ENCODE results near the gene DCC.
"Not testable (repeated sequence)": the region's sequence is repeated elsewhere in the genome, so short reads cannot be mapped to it uniquely, and the experiment has no call there.

The DCC gene

GRCh38 chr18:53496028-53496427 lies 1156.0 kb downstream of the DCC start:
- Mint-ChIP-seq H3K27ac (no peak overlapping the region), H3K4me1 (no peaks in the 10 kb centered on the region), H3K4me3 (no peak overlapping the region), H3K9me3 (peaks cover 8% of the 10 kb centered on the region), H3K36me3 (no peaks in the 10 kb centered on the region), H3K27me3 (no peaks in the 10 kb centered on the region)
- ATAC-seq (ENCODE audit: low read depth) (no peak), DNase-seq (ENCODE audit: low spot score in 2 of 2) (no peak)

GRCh38 chr18:53503914-53504441 lies 1164.0 kb downstream of the DCC start:
- H3K4me3 Mint-ChIP-seq: no peak overlapping the region
- H3K36me3 Mint-ChIP-seq: no peaks in the 10 kb centered on the region
- ATAC-seq (ENCODE audit: low read depth) (no peak), DNase-seq (ENCODE audit: low spot score in 2 of 2) (no peak)
- no peaks in the 10 kb centered on the region for H3K27me3 Mint-ChIP-seq
- no peaks in the 10 kb centered on the region for H3K4me1 Mint-ChIP-seq
- H3K27ac Mint-ChIP-seq: no peak overlapping the region
- H3K9me3 Mint-ChIP-seq: peaks cover 1% of the 10 kb centered on the region

- H3K4me3 Mint-ChIP-seq: no peak overlapping the region
- H3K27me3 Mint-ChIP-seq: no peaks in the 10 kb centered on the region
- no peaks in the 10 kb centered on the region for H3K4me1 Mint-ChIP-seq
- no peak for DNase-seq (ENCODE audit: low spot score in 2 of 2)
- no peaks in the 10 kb centered on the region for H3K36me3 Mint-ChIP-seq
- no peak for ATAC-seq (ENCODE audit: low read depth)
- no peaks in the 10 kb centered on the region for H3K9me3 Mint-ChIP-seq
- no peak overlapping the region for H3K27ac Mint-ChIP-seq
These were observed 1168.5 kb downstream of the DCC start for GRCh38 chr18:53508529-53508928.

DNA sequence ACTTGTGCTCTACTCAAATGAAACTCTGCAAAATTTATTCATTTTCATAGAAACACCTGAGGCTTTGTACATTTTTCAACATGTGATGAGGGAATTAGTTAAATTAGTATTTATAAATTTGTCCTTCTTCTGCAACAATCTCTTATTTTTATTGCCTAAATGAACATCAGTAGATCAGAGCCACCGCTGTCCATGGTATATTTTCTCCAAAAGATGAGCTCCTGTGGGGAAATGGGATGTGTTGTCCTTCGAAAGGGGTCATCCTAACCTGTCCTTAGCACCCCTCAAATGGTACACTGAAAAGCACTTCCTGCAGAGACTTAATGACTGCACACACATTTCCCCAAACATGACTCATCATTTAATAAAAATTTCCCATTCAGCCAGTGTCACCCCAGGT lies 1169.9 kb downstream of the DCC start:
- Mint-ChIP-seq H3K4me3 (no peak overlapping the region), H3K4me1 (no peaks in the 10 kb centered on the region), H3K27me3 (no peaks in the 10 kb centered on the region), H3K27ac (no peak overlapping the region), H3K9me3 (peaks cover 2% of the 10 kb centered on the region), H3K36me3 (no peaks in the 10 kb centered on the region)
- ATAC-seq (ENCODE audit: low read depth): no peak
- no peak for DNase-seq (ENCODE audit: low spot score in 2 of 2)

DNA sequence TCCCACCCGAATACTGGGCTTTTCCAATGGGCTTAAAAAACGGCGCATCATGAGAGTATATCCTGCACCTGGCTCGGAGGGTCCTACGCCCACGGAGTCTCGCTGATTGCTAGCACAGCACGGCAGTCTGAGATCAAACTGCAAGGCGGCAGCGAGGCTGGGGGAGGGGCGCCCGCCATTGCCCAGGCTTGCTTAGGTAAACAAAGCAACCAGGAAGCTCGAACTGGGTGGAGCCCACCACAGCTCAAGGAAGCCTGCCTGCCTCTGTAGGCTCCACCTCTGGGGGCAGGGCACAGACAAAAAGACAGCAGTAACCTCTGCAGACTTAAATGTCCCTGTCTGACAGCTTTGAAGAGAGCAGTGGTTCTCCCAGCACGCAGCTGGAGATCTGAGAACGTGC lies 1171.7 kb downstream of the DCC start:
- not testable (repeated sequence) for H3K9me3 Mint-ChIP-seq; H3K36me3 Mint-ChIP-seq; H3K27me3 Mint-ChIP-seq; H3K4me1 Mint-ChIP-seq; ATAC-seq (ENCODE audit: low read depth); DNase-seq (ENCODE audit: low spot score in 2 of 2); H3K4me3 Mint-ChIP-seq; H3K27ac Mint-ChIP-seq

- H3K9me3 Mint-ChIP-seq: no peaks in the 10 kb centered on the region
- H3K27ac Mint-ChIP-seq: no peak overlapping the region
- H3K4me1 Mint-ChIP-seq: no peaks in the 10 kb centered on the region
- no peak for ATAC-seq (ENCODE audit: low read depth)
- no peaks in the 10 kb centered on the region for H3K36me3 Mint-ChIP-seq
- H3K27me3 Mint-ChIP-seq: no peaks in the 10 kb centered on the region
- no peak for DNase-seq (ENCODE audit: low spot score in 2 of 2)
- no peak overlapping the region for H3K4me3 Mint-ChIP-seq
These were observed 1181.1 kb downstream of the DCC start for GRCh38 chr18:53521068-53521467.

GRCh38 chr18:53526101-53526870 lies 1186.3 kb downstream of the DCC start:
- DNase-seq (ENCODE audit: low spot score in 2 of 2) (no peak), ATAC-seq (ENCODE audit: low read depth) (no peak)
- Mint-ChIP-seq H3K27me3 (no peaks in the 10 kb centered on the region), H3K27ac (no peak overlapping the region), H3K9me3 (no peaks in the 10 kb centered on the region), H3K4me1 (no peaks in the 10 kb centered on the region), H3K36me3 (no peaks in the 10 kb centered on the region), H3K4me3 (no peak overlapping the region)

DNA sequence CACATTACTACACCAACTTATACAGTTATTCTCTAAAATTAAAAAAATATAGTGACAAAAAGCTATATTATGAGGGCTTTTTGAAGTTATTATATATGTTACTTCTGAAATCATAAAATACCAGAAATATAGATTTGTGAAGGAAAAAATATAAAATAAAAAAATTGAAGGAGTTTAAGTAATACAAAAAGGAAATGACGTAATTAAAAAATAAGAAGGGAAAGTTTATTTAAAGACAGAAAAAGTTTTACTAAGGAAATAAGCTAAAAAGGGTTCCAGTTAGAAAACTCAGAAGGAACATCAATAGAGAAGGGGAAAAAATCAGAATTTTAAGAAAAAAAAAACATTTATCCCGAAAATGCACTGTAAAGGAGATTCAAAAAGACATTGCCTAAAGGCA lies 1187.4 kb downstream of the DCC start:
- Mint-ChIP-seq H3K9me3 (no peaks in the 10 kb centered on the region), H3K27me3 (no peaks in the 10 kb centered on the region), H3K4me3 (no peak overlapping the region), H3K27ac (no peak overlapping the region), H3K36me3 (no peaks in the 10 kb centered on the region), H3K4me1 (no peaks in the 10 kb centered on the region)
- ATAC-seq (ENCODE audit: low read depth) (no peak), DNase-seq (ENCODE audit: low spot score in 2 of 2) (no peak)

DNA sequence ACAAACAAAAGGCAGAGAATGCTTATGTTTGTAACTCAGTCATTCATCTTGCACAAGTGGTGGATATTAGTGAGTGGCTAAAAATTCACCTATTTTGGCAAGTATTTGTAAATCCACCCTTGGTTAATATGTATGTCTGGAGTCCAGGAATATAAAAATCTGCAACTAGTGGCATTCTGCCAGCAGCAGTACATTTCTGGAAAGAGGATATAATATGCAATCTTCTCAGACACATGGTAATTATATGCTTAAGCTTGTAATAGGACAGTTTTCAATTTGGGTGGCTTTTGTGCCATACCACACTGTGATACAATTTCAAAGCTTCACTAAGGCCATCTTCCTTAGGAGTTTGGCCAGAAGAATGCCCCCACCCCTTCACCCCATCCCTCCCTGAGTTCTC lies 1191.2 kb downstream of the DCC start:
- Mint-ChIP-seq H3K4me3 (no peak overlapping the region), H3K27ac (no peak overlapping the region), H3K36me3 (no peaks in the 10 kb centered on the region), H3K27me3 (peaks cover 2% of the 10 kb centered on the region), H3K9me3 (no peaks in the 10 kb centered on the region), H3K4me1 (no peaks in the 10 kb centered on the region)
- ATAC-seq (ENCODE audit: low read depth) (no peak), DNase-seq (ENCODE audit: low spot score in 2 of 2) (no peak)

DNA sequence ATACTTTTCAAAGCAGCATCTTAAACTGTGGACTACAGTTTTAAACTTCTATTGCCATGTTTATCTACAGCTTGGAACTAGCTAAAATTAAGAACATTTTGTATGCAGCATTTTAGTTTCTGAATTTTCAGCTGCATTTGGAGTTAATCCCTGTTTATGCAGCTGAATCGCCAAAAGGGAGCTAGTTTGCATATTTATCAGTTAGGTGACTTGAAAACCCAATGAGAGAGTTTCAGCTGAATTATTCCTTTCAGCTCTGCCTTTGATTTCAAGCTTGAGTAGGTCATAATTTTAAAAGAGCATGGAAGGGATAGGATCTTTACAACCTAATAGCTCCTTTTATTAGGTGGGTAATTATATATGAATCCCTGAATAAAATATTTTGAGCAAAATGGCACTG lies 1191.9 kb downstream of the DCC start:
- H3K4me3 Mint-ChIP-seq: no peak overlapping the region
- H3K4me1 Mint-ChIP-seq: no peaks in the 10 kb centered on the region
- no peak overlapping the region for H3K27ac Mint-ChIP-seq
- no peaks in the 10 kb centered on the region for H3K36me3 Mint-ChIP-seq
- H3K9me3 Mint-ChIP-seq: no peaks in the 10 kb centered on the region
- peaks cover 2% of the 10 kb centered on the region for H3K27me3 Mint-ChIP-seq
- DNase-seq (ENCODE audit: low spot score in 2 of 2): no peak
- no peak for ATAC-seq (ENCODE audit: low read depth)

DNA sequence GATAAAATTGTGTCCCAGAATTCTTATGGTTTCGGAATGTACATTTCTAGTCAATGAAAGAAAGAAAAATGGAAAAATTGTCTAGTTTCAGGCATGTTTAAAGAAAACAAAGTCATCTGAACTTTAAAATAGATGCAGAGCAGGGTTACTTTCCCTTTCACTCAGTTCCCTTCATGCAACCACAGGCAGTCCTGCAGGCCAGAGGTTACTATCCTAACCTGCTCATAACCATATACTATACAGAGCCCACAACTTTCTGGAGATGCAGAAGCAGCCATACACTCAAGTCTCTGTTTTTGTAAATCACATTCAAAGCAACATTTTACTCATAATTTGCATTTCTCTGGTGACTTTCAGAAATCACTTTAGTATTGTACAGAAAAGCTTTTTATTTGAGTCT lies 1194.2 kb downstream of the DCC start:
- no peak for DNase-seq (ENCODE audit: low spot score in 2 of 2)
- no peaks in the 10 kb centered on the region for H3K9me3 Mint-ChIP-seq

DNA sequence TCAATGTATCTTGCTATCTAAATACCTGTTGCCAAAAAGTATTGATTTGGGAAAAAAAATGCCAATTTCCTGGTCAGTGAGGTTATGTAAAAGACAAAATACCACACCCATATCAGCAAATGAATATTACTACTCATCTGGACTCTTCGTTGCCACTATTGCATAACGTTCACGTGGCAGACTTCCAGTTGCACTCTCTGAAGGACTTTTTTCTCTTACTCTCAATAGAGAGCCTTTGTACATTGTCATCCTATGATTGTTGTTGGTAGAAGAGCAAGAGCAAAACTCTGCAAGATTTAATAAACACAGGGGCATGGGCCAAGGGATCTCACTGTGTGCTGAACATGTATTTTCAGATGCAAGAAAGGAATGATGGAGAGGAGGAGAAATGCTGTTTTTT lies 1194.7 kb downstream of the DCC start:
- Mint-ChIP-seq H3K27me3 (peaks cover 2% of the 10 kb centered on the region), H3K4me3 (no peak overlapping the region), H3K36me3 (no peaks in the 10 kb centered on the region), H3K27ac (no peak overlapping the region), H3K4me1 (no peaks in the 10 kb centered on the region), H3K9me3 (no peaks in the 10 kb centered on the region)
- DNase-seq (ENCODE audit: low spot score in 2 of 2): no peak
- ATAC-seq (ENCODE audit: low read depth): no peak

More for the DNA sequence above, 1194.2 kb downstream of the DCC start:
- Mint-ChIP-seq H3K36me3 (no peaks in the 10 kb centered on the region), H3K27ac (no peak overlapping the region), H3K4me3 (no peak overlapping the region), H3K27me3 (peaks cover 2% of the 10 kb centered on the region), H3K4me1 (no peaks in the 10 kb centered on the region)
- no peak for ATAC-seq (ENCODE audit: low read depth)

GRCh38 chr18:53536908-53537307 lies 1196.9 kb downstream of the DCC start:
- DNase-seq (ENCODE audit: low spot score in 2 of 2) (no peak), ATAC-seq (ENCODE audit: low read depth) (no peak)
- H3K4me3 Mint-ChIP-seq: no peak overlapping the region
- peaks cover 2% of the 10 kb centered on the region for H3K27me3 Mint-ChIP-seq
- H3K36me3 Mint-ChIP-seq: no peaks in the 10 kb centered on the region
- H3K9me3 Mint-ChIP-seq: no peaks in the 10 kb centered on the region
- no peak overlapping the region for H3K27ac Mint-ChIP-seq
- H3K4me1 Mint-ChIP-seq: no peaks in the 10 kb centered on the region

DNA sequence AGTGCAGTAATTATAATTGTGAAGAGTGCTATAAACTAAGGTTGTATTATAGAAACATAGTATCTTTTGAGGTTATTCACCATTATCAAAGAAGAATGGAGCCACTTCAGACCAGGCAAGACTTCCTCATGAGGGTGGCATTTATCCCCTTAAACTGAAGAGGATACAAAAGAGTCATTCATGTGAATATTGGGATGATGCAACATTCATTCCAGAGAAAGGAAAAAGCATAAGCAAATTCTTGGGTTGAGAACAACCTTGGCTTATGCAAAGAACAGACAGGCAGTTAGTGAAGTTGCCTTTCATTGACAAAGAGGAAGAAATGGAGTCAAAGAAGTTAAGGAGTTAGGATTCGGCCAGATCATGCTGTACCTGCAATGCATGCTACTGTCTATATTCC lies 1201.9 kb downstream of the DCC start:
- Mint-ChIP-seq H3K4me3 (no peak overlapping the region), H3K9me3 (peaks cover 1% of the 10 kb centered on the region), H3K27ac (no peak overlapping the region), H3K27me3 (no peaks in the 10 kb centered on the region), H3K4me1 (peaks cover 6% of the 10 kb centered on the region), H3K36me3 (no peaks in the 10 kb centered on the region)
- no peak for DNase-seq (ENCODE audit: low spot score in 2 of 2)
- ATAC-seq (ENCODE audit: low read depth): no peak

DNA sequence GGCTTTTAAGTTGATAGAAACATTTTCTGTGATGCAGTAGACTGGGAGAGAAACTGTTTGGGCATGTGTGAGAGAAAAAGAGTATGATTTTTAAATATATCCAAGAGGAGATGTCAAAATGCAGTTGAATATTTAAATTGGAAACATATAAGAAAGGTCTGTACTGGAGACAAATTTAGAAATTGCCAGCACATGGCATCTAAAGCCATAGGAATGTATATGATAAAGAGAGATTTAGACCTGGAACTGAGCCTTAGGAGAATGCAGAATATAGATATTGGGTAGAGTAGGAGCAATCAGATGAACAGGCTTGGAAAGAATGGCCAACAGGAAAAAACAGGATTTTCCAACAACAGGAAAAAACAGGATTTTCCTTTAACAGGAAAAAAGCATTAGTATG lies 1203.7 kb downstream of the DCC start:
- Mint-ChIP-seq H3K4me3 (no peak overlapping the region), H3K27ac (no peak overlapping the region), H3K27me3 (no peaks in the 10 kb centered on the region), H3K36me3 (no peaks in the 10 kb centered on the region), H3K9me3 (peaks cover 1% of the 10 kb centered on the region), H3K4me1 (peaks cover 6% of the 10 kb centered on the region)
- ATAC-seq (ENCODE audit: low read depth) (no peak), DNase-seq (ENCODE audit: low spot score in 2 of 2) (no peak)
